Vagina (tissue), 2 donors: Measurements from ENCODE around the gene PNMT.

Experiments
- CTCF ChIP-seq, 3 experiments: fragments of 450-650 bp in 2 of 3; fragments of 200-600 bp in 1 of 3; sonication (generic) in 1 of 3; IDR thresholded peaks; one replicate each; pipeline ENCODE4 v1.5.1; 2017 to 2019; ENCODE audit warnings: antibody characterized with exemption in 3 of 3, mild to moderate bottlenecking in 2 of 3, moderate library complexity in 2 of 3
- POLR2A ChIP-seq, 2 donors: fragments of 450-650 bp; IDR thresholded peaks; one replicate each; pipeline ENCODE4 v1.6.1; 2017; ENCODE audit warnings: antibody characterized with exemption in 2 of 2, mild to moderate bottlenecking in 2 of 2, moderate library complexity in 2 of 2
- POLR2AphosphoS5 ChIP-seq, 2 donors: sonication (generic); formaldehyde crosslinking; IDR thresholded peaks; one replicate each; pipeline ENCODE4 v1.9.0; 2017; ENCODE audit warnings: antibody characterized with exemption in 2 of 2, mild to moderate bottlenecking in 2 of 2, low read depth in 1 of 2; ENCODE audit not compliant: insufficient read depth in 1 of 2

- TF ChIP-seq POLR2AphosphoS5 (IDR thresholded peaks at IDR 0.05; ENCODE audit: insufficient read depth in 1 of 2, low read depth in 1 of 2) (peak; percentile 84 to 85), CTCF (IDR thresholded peaks at IDR 0.05) (peak in 2 of 3 experiments; percentile 18 to 48), POLR2A (IDR thresholded peaks at IDR 0.05) (peak in 1 of 2 donors; percentile 30)
These were observed 31.1 kb upstream of the PNMT start, which contains the start of gene STARD3 for GRCh38 chr17:39636927-39637736.
